Thyroid gland (tissue), 4 donors: ENCODE data around the gene GREB1.

Experiments
- POLR2A ChIP-seq, 2 donors: fragments of 450-650 bp; IDR thresholded peaks; one replicate each; pipeline ENCODE4 v1.6.1; 2017; ENCODE audit warnings: antibody characterized with exemption in 2 of 2, mild to moderate bottlenecking in 2 of 2, moderate library complexity in 1 of 2
- TF ChIP-seq, protein P1 (sequence below), 6 experiments: fragments of 200-600 bp in 3 of 6; fragments of 450-650 bp in 3 of 6; sonication (generic) in 3 of 6; IDR thresholded peaks; one replicate each; pipeline ENCODE4 v1.5.1; 2016 to 2019; ENCODE audit warnings: antibody characterized with exemption in 6 of 6, mild to moderate bottlenecking in 2 of 6, inconsistent platforms in 1 of 6, moderate library complexity in 1 of 6

DNA sequence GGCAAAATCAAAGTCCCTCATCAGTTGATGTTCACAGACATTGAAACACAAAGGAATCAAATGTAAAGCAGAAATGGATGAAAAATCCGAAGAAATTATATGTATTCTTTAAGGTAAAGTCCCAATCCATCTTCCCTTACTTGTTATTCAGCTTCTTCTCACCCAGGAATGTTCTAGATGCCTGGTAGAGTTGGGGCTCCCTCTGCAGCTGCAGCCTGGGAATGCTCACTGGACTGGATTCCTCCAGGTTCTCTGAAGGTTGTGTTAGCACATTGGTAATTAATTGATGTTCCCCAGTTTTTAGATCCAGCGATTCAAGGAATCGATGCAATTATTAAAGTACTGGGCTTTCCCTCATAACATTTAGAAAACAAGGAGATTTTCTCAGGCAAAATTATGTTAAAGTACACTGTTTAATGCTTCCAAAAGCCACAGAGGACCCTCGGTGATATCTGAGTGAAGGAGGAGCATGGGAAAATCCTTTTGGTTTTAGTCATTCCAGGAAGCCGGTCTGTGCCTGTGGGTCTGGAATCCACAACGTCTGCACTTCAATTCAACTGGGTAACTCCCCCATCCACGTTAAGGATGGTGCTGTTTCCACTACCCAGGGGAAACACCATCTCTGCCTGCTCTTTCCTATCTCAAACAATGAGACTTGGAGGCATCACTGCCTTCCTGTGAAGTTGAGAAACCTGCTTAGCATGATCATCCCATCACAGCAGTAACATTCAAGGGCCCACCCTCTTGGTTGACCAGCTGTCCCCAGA lies 114.2 kb downstream of the GREB1 start:
- TF ChIP-seq, protein P1, sequence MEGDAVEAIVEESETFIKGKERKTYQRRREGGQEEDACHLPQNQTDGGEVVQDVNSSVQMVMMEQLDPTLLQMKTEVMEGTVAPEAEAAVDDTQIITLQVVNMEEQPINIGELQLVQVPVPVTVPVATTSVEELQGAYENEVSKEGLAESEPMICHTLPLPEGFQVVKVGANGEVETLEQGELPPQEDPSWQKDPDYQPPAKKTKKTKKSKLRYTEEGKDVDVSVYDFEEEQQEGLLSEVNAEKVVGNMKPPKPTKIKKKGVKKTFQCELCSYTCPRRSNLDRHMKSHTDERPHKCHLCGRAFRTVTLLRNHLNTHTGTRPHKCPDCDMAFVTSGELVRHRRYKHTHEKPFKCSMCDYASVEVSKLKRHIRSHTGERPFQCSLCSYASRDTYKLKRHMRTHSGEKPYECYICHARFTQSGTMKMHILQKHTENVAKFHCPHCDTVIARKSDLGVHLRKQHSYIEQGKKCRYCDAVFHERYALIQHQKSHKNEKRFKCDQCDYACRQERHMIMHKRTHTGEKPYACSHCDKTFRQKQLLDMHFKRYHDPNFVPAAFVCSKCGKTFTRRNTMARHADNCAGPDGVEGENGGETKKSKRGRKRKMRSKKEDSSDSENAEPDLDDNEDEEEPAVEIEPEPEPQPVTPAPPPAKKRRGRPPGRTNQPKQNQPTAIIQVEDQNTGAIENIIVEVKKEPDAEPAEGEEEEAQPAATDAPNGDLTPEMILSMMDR (IDR thresholded peaks at IDR 0.05), result peak in 2 of 6 experiments; percentile 12 to 16
- no peak for TF ChIP-seq POLR2A (IDR thresholded peaks at IDR 0.05)
